K562 (cell line): Measurements from ENCODE around the gene HBEGF. TPM values are rescaled to one million over a fixed set of nuclear protein-coding genes. Genes with fewer than 3 reads are reported as not detected.

Experiments used
- ARID1B ChIP-seq: fragments of 450-650 bp; IDR thresholded peaks from 2 replicates; pipeline ENCODE4 v1.6.1; 2016; ENCODE audit warnings: antibody characterized with exemption, mild to moderate bottlenecking, inconsistent platforms
- CBFB ChIP-seq: sonication (generic); formaldehyde crosslinking; IDR thresholded peaks from 2 replicates; pipeline ENCODE4 v1.4.0; 2020; ENCODE audit warnings: mild to moderate bottlenecking, missing genetic modification reagents
- CC2D1A ChIP-seq: fragments of 450-650 bp; IDR thresholded peaks from 2 replicates; pipeline ENCODE4 v1.6.1; 2017; ENCODE audit warnings: mild to moderate bottlenecking
- COPS2 ChIP-seq: fragments of 450-650 bp; conservative IDR thresholded peaks from 2 replicates; pipeline ENCODE4 v1.6.1; 2016; ENCODE audit warnings: mild to moderate bottlenecking, moderate library complexity
- CREB5 ChIP-seq: fragments of 250-450 bp; sonication (Bioruptor Pico); IDR thresholded peaks from 2 replicates; pipeline ENCODE4 v1.5.0; 2020; ENCODE audit warnings: mild to moderate bottlenecking
- CXXC5 ChIP-seq: fragments of 250-450 bp; sonication (Bioruptor Pico); IDR thresholded peaks from 2 replicates; pipeline ENCODE4 v1.8.0; 2022; ENCODE audit warnings: inconsistent platforms, mild to moderate bottlenecking, moderate library complexity
- ELK3 ChIP-seq: fragments of 450-650 bp; formaldehyde crosslinking; IDR thresholded peaks from 2 replicates; pipeline ENCODE4 v1.4.0; 2020; ENCODE audit warnings: mild to moderate bottlenecking
- FOSL1 ChIP-seq: fragments of 200-800 bp; sonication (Bioruptor generic); conservative IDR thresholded peaks from 2 replicates; pipeline ENCODE4 v1.6.1; 2016; ENCODE audit warnings: missing genetic modification characterization, missing compliant biosample characterization
- GTF2E2 ChIP-seq: fragments of 200-800 bp; sonication (Bioruptor generic); IDR thresholded peaks from 2 replicates; pipeline ENCODE4 v1.6.1; 2016; ENCODE audit warnings: missing genetic modification characterization, missing compliant biosample characterization
- GTF2F1 ChIP-seq: IDR thresholded peaks from 2 replicates; pipeline ENCODE4 v1.6.1; 2011; ENCODE audit warnings: low read depth, low read length, improper control_type of control experiment
- HINFP ChIP-seq: fragments of 450-650 bp; conservative IDR thresholded peaks from 2 replicates; pipeline ENCODE4 v1.6.1; 2016; ENCODE audit warnings: missing genetic modification characterization, low read depth, mild to moderate bottlenecking, control low read depth, missing compliant biosample characterization
- JUND ChIP-seq, 2 experiments: IDR thresholded peaks; 2 replicates in 1 of 2; 3 replicates in 1 of 2; pipeline ENCODE4 v1.6.1; 2011; ENCODE audit warnings: borderline replicate concordance in 2 of 2, low read depth in 2 of 2, low read length in 2 of 2, improper control_type of control experiment in 1 of 2, missing biosample characterization in 1 of 2, missing genetic modification characterization in 1 of 2, missing genetic modification reagents in 1 of 2
- KLF6 ChIP-seq: fragments of 250-450 bp; sonication (Bioruptor Pico); IDR thresholded peaks from 2 replicates; pipeline ENCODE4 v1.4.0; 2020; ENCODE audit warnings: mild to moderate bottlenecking, moderate library complexity, borderline replicate concordance
- MED1 ChIP-seq: sonication (generic); formaldehyde crosslinking; IDR thresholded peaks from 2 replicates; pipeline ENCODE4 v1.8.1; 2023; ENCODE audit warnings: missing genetic modification reagents, borderline replicate concordance
- NFYB ChIP-seq: IDR thresholded peaks from 2 replicates; pipeline ENCODE4 v1.6.1; 2011; ENCODE audit warnings: mild to moderate bottlenecking, moderate library complexity; ENCODE audit not compliant: insufficient read length; ENCODE audit errors: extremely low read depth
- RBM25 ChIP-seq: fragments of 200-400 bp; formaldehyde crosslinking; IDR thresholded peaks from 2 replicates; pipeline ENCODE4 v1.6.1; 2018; ENCODE audit warnings: low read length, low read depth, moderate library complexity; ENCODE audit not compliant: severe bottlenecking
- SAFB2 ChIP-seq: fragments of 200-400 bp; formaldehyde crosslinking; IDR thresholded peaks from 2 replicates; pipeline ENCODE4 v1.6.1; 2018; ENCODE audit warnings: borderline replicate concordance, low read length, low read depth, moderate library complexity; ENCODE audit not compliant: severe bottlenecking
- SFPQ ChIP-seq: fragments of 200-400 bp; formaldehyde crosslinking; IDR thresholded peaks from 2 replicates; pipeline ENCODE4 v1.6.1; 2017; ENCODE audit warnings: mild to moderate bottlenecking, low read depth, low read length, moderate library complexity
- TAF1 ChIP-seq: IDR thresholded peaks from 2 replicates; pipeline ENCODE4 v1.6.1; 2011; ENCODE audit warnings: mild to moderate bottlenecking, low read length, moderate library complexity; ENCODE audit not compliant: insufficient read depth, control insufficient read depth, severe bottlenecking; ENCODE audit errors: extremely low read depth
- ZFP1 ChIP-seq: fragments of 450-650 bp; formaldehyde crosslinking; IDR thresholded peaks from 2 replicates; pipeline ENCODE4 v1.4.0; 2020; ENCODE audit warnings: mild to moderate bottlenecking, mixed read lengths
- ZNF217 ChIP-seq: sonication (generic); formaldehyde crosslinking; IDR thresholded peaks from 2 replicates; pipeline ENCODE4 v1.8.0; 2022; ENCODE audit warnings: mild to moderate bottlenecking, missing genetic modification reagents
- ZNF224 ChIP-seq: sonication (generic); formaldehyde crosslinking; IDR thresholded peaks from 2 replicates; pipeline ENCODE4 v1.8.0; 2022; ENCODE audit warnings: mild to moderate bottlenecking, missing genetic modification reagents
- ZNF436 ChIP-seq: fragments of 250-450, 450-650 bp; sonication (Bioruptor Pico); formaldehyde crosslinking; IDR thresholded peaks from 2 replicates; pipeline ENCODE4 v1.7.0; 2020; ENCODE audit warnings: mild to moderate bottlenecking
- polyA plus RNA-seq, 8 experiments: library from polyadenylated mRNA; depleted of rRNA in 4 of 8; stranded (reverse) in 5 of 8; unstranded in 3 of 8; fragments of >200 nt; fragmentation: Nextera tagmentation in 2 of 8; fragmentation: Illumina TruSeq in 1 of 8; extraction: Ambion mirVana in 2 of 8; extraction: Trizol in 1 of 8; gene quantifications; 2 replicates each; pipeline versions ENCODE4 v1.2.1 to v1.2.3, GENCODE V29; 2011 to 2014; ENCODE audit warnings: inconsistent platforms in 1 of 8, missing spikeins in 1 of 8
- total RNA-seq, 7 experiments: library from RNA; depleted of rRNA in 6 of 7; stranded (reverse); fragments of >200 nt in 6 of 7; fragmentation: Illumina TruSeq in 2 of 7; extraction: Trizol in 2 of 7; gene quantifications; 2 replicates each; pipeline versions ENCODE4 v1.2.1 to v1.2.3, GENCODE V29; 2011 to 2021; ENCODE audit warnings: low replicate concordance in 1 of 7

HBEGF gene
- total and polyA plus RNA-seq, 9 of the 15 experiments (the other 6 are each of a cell fraction or from before 2014, with no cell fraction given): 0.11 to 1.1 (median 0.60) TPM

- TF ChIP-seq ZFP1 (CRISPR knock-in tag) (no peak), SFPQ (no peak), CREB5 (CRISPR knock-in tag) (no peak), TAF1 (no peak), ZNF224 (CRISPR knock-in tag) (no peak), CXXC5 (CRISPR knock-in tag) (peak; percentile 19; the same call in 1 of the 2 replicates), GTF2E2 (no peak), CC2D1A (no peak), SAFB2 (no peak), GTF2F1 (no peak), FOSL1 (tag) (peak; percentile 99), RBM25 (no peak), ELK3 (no peak), ZNF217 (CRISPR knock-in tag) (no peak), CBFB (CRISPR knock-in tag) (no peak), ARID1B (peak; percentile 80), MED1 (no peak), KLF6 (CRISPR knock-in tag) (no peak), NFYB (no peak), JUND (IDR thresholded peaks at IDR 0.05; ENCODE audit: borderline replicate concordance, low read depth, low read length) (peak; percentile 98), JUND (tag; IDR thresholded peaks at IDR 0.05; ENCODE audit: borderline replicate concordance, low read depth, low read length) (peak; percentile 98), HINFP (tag) (no peak; the same call in 1 of the 2 replicates), ZNF436 (CRISPR knock-in tag) (no peak), COPS2 (no peak)
These were observed 35.4 kb downstream of the HBEGF start (continued) for GRCh38 chr5:140311011-140311467.
